Spleen (tissue), 7 donors: ENCODE measurements around the gene OR2M5.

Source experiments
- CTCF ChIP-seq, 11 experiments: fragments of 200-600 bp in 7 of 11; fragments of 450-650 bp in 4 of 11; sonication (generic) in 4 of 11; IDR thresholded peaks in 8 of 11; conservative IDR thresholded peaks in 3 of 11; 1 replicate in 7 of 11; 2 replicates in 4 of 11; pipeline versions ENCODE4 v1.4.0 to v1.8.0; 2016 to 2021; ENCODE audit warnings: antibody characterized with exemption in 11 of 11, inconsistent platforms in 4 of 11, mild to moderate bottlenecking in 1 of 11
- POLR2AphosphoS5 ChIP-seq, 3 donors: sonication (generic); formaldehyde crosslinking; IDR thresholded peaks; one replicate each; pipeline ENCODE4 v1.5.1; 2017; ENCODE audit warnings: antibody characterized with exemption in 3 of 3
- donor health status: DM: no; HTN: no; CAD: no; lungs with moderate emphysema.
- donor health status: DM: no; HTN: no; CAD: no.
- donor health status: DM: no; HTN: no; CAD: no.

- TF ChIP-seq CTCF (IDR thresholded peaks at IDR 0.05 in 8 of 11, conservative IDR thresholded peaks at IDR 0.05 in 3 of 11) (no peak), POLR2AphosphoS5 (IDR thresholded peaks at IDR 0.05) (no peak)
Observed at GRCh38 chr1:248144513-248145198, at the start of gene OR2M5.
